GM12878 (cell line): ENCODE results near the gene PLEKHG4B. TPM values are rescaled to one million over a fixed set of nuclear protein-coding genes. Genes with fewer than 3 reads are reported as not detected.

Source experiments
- ATAC-seq: fragments of 200-7000 bp; cut with Tn5 transposase; 3 replicates; pipeline ENCODE4 v1.9.1; 2020; ENCODE audit warnings: mild to moderate bottlenecking, moderate library complexity
- BruUV-seq: library from RNA; stranded (reverse); fragments of 400-500 nt; replicated peaks from 2 replicates; lab custom pipeline; 2021; lab: Mats Ljungman, UMichigan
- CTCF ChIA-PET: fragments of 300-600 bp; sonication (Branson Sonifier 250); formaldehyde crosslinking; extraction: SDS; loops from one replicate; lab custom pipeline; 2021; ENCODE audit warnings: inconsistent platforms; lab: Yijun Ruan, JAX
- POLR2A ChIA-PET: fragments of 350-600 bp; formaldehyde crosslinking; extraction: SDS; loops from one replicate; lab custom pipeline; 2021; ENCODE audit warnings: inconsistent platforms; lab: Charles Lee
- RAD21 ChIA-PET: fragments of 300-600 bp; sonication (Branson Sonifier 250); formaldehyde crosslinking; loops from one replicate; lab custom pipeline; 2023; ENCODE audit warnings: antibody characterized with exemption; ENCODE audit not compliant: unreplicated experiment; lab: Charles Lee
- SMC1A ChIA-PET: fragments of 300-600 bp; sonication (Branson Sonifier 250); formaldehyde crosslinking; loops from one replicate; lab custom pipeline; 2023; ENCODE audit not compliant: unreplicated experiment, uncharacterized antibody; lab: Charles Lee
- DNase-seq: peaks from one replicate; pipeline ENCODE4 v3.0.0-alpha.2; 2011; ENCODE audit warnings: low read depth, low spot score
- FAIRE-seq: peaks from 3 replicates; lab custom pipeline; 2011; peaks lifted over from hg19 to GRCh38; lab: Jason Lieb, UNC
- H2AFZ ChIP-seq: 2 replicates; pipeline ENCODE4 v1.6.0; 2011; ENCODE audit warnings: low read depth, low read length, control low read depth; ENCODE audit not compliant: control insufficient read depth
- H3K27ac ChIP-seq: 2 replicates; pipeline ENCODE4 v1.5.1; 2011; ENCODE audit warnings: control low read depth; ENCODE audit not compliant: control insufficient read depth, insufficient read depth
- H3K27me3 ChIP-seq, 2 experiments: replicated peaks in 1 of 2; 2 replicates each; pipeline versions ENCODE4 v1.6.0 to v1.6.1; 2011; ENCODE audit warnings: low read length in 1 of 2; ENCODE audit not compliant: control insufficient read depth in 2 of 2, insufficient read depth in 2 of 2
- H3K36me3 ChIP-seq, 2 experiments: 2 replicates each; pipeline ENCODE4 v1.5.1; 2011; ENCODE audit warnings: low read length in 1 of 2; ENCODE audit not compliant: control insufficient read depth in 2 of 2, insufficient read depth in 2 of 2
- H3K4me1 ChIP-seq: 2 replicates; pipeline ENCODE4 v1.6.1; 2011; ENCODE audit warnings: mild to moderate bottlenecking, low read length, moderate library complexity, mixed read lengths; ENCODE audit not compliant: control insufficient read depth, insufficient read depth
- H3K4me2 ChIP-seq: 2 replicates; pipeline ENCODE4 v1.6.0; 2011; ENCODE audit warnings: control low read depth; ENCODE audit not compliant: control insufficient read depth, insufficient read depth
- H3K4me3 ChIP-seq: fragments of 200-600 bp; sonication (generic); 2 replicates; pipeline ENCODE4 v1.5.1; 2016
- H3K79me2 ChIP-seq: 2 replicates; pipeline ENCODE4 v1.6.0; 2011; ENCODE audit warnings: low read length; ENCODE audit not compliant: control insufficient read depth, insufficient read depth
- H3K9ac ChIP-seq: 2 replicates; pipeline ENCODE4 v1.8.0; 2011; ENCODE audit warnings: low read length, control low read depth, mixed read lengths; ENCODE audit not compliant: control insufficient read depth, insufficient read depth
- H3K9me3 ChIP-seq: replicated peaks from 3 replicates; pipeline ENCODE4 v1.5.1; 2011; ENCODE audit warnings: mild to moderate bottlenecking, low read length; ENCODE audit not compliant: control insufficient read depth, insufficient read depth
- H4K20me1 ChIP-seq: 2 replicates; pipeline ENCODE4 v1.6.0; 2011; ENCODE audit not compliant: control insufficient read depth, insufficient read depth
- CEBPZ ChIP-seq: fragments of 150-350 bp; IDR thresholded peaks from 2 replicates; pipeline ENCODE4 v1.6.1; 2016; ENCODE audit warnings: low read depth, low read length
- CHD2 ChIP-seq: IDR thresholded peaks from 2 replicates; pipeline ENCODE4 v1.6.1; 2011; ENCODE audit warnings: low read depth, low read length, improper control_type of control experiment, borderline replicate concordance
- EZH2 ChIP-seq: IDR thresholded peaks from 2 replicates; pipeline ENCODE4 v1.6.1; 2012; ENCODE audit warnings: low read depth, mild to moderate bottlenecking, control low read depth, inconsistent platforms, low read length, borderline replicate concordance; ENCODE audit not compliant: control insufficient read depth
- FOS ChIP-seq: IDR thresholded peaks from 3 replicates; pipeline ENCODE4 v1.6.1; 2011; ENCODE audit warnings: borderline replicate concordance; ENCODE audit not compliant: insufficient read length; ENCODE audit errors: extremely low read depth
- KLF5 ChIP-seq: fragments of 450-650 bp; IDR thresholded peaks from 2 replicates; pipeline ENCODE4 v1.6.1; 2014; ENCODE audit warnings: mild to moderate bottlenecking; ENCODE audit not compliant: partially characterized antibody
- MAX ChIP-seq: IDR thresholded peaks from 2 replicates; pipeline ENCODE4 v1.6.1; 2012; ENCODE audit warnings: low read depth, low read length, improper control_type of control experiment
- RBBP5 ChIP-seq: fragments of 200-600 bp; sonication (generic); conservative IDR thresholded peaks from 2 replicates; pipeline ENCODE4 v1.6.1; 2016
- SMAD1 ChIP-seq: fragments of 450-650 bp; IDR thresholded peaks from 2 replicates; pipeline ENCODE4 v1.6.1; 2018; ENCODE audit warnings: mild to moderate bottlenecking, low read depth; ENCODE audit not compliant: partially characterized antibody
- STAT1 ChIP-seq: fragments of 450-650 bp; conservative IDR thresholded peaks from 2 replicates; pipeline ENCODE4 v1.6.1; 2014; ENCODE audit warnings: antibody characterized with exemption, mild to moderate bottlenecking
- WGBS: methylation state at CpG from one replicate; pipeline ENCODE4 v1.1.6; 2016; ENCODE audit warnings: low lambda C conversion rate; ENCODE audit not compliant: insufficient replicate concordance, insufficient coverage; ENCODE audit errors: missing lambda C conversion rate; 5-methylcytosine and 5-hydroxymethylcytosine counted together
- in situ Hi-C: fragments of 300-500 bp; cut with MboI; formaldehyde crosslinking; loops from 9 replicates; pipeline ENCODE4 v1.14.3; 2018; ENCODE audit warnings: mixed read lengths
- intact Hi-C: fragments of 100-400 bp; cut with micrococcal nuclease; formaldehyde crosslinking; loops from one replicate; pipeline ENCODE4 v1.14.2; 2022; ENCODE audit not compliant: unreplicated experiment
- polyA plus RNA-seq, 11 experiments: library from polyadenylated mRNA; depleted of rRNA in 4 of 11; unstranded in 6 of 11; stranded (reverse) in 5 of 11; fragments of >200 nt; fragmentation: Nextera tagmentation in 4 of 11; fragmentation: Illumina TruSeq in 1 of 11; extraction: Ambion mirVana in 4 of 11; extraction: Trizol in 1 of 11; gene quantifications; 1 replicate in 1 of 11; 2 replicates in 10 of 11; pipeline versions ENCODE4 v1.2.1 to v1.2.3, GENCODE V29; 2011 to 2016; ENCODE audit warnings: inconsistent platforms in 2 of 11, missing spikeins in 2 of 11, low read depth in 1 of 11
- total RNA-seq, 4 experiments: library from RNA; depleted of rRNA in 3 of 4; stranded (reverse); fragments of >200 nt in 3 of 4; fragmentation: Illumina TruSeq in 1 of 4; extraction: Trizol in 1 of 4; gene quantifications; 2 replicates each; pipeline versions ENCODE4 v1.2.1 to v1.2.3, GENCODE V29; 2013 to 2021
- TF ChIP-seq, protein P1 (sequence below): fragments of 450-650 bp; formaldehyde crosslinking; IDR thresholded peaks from 2 replicates; pipeline ENCODE4 v1.5.0; 2022; ENCODE audit warnings: mild to moderate bottlenecking, missing genetic modification characterization
- TF ChIP-seq, protein P2 (sequence below): IDR thresholded peaks from 2 replicates; pipeline ENCODE4 v1.6.1; 2011; ENCODE audit warnings: borderline replicate concordance, low read depth, mild to moderate bottlenecking, moderate library complexity, low read length; ENCODE audit not compliant: insufficient read depth, poor library complexity, severe bottlenecking

The PLEKHG4B gene
- total and polyA plus RNA-seq, 10 of the 15 experiments (the other 5 are each of a cell fraction or from before 2014, with no cell fraction given), result under 0.01 to 0.05 (median 0.01) TPM; not detected in 6

DNA sequence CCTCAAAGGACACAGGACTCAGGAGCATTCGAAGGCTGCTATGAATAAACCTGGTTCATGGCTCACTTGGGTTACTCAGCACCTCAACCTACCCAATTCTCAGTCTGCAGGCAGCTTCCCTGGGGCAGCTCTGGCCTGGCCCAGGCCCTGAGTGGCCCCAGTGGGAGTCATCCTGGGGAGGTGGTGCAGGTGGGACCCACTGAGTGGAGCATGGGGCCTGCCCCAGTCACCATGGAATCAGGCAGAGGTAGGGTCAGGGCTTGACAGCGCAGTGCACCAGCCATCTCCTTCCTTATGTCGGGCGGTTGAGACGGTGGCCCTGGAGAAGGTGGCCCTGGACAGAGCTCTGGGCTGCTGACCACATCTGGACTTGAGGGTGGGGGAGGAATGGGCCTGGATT is 19.2 kb downstream of the PLEKHG4B start:
- no TSS peak for BruUV-seq
- WGBS, result 50% methylated on average over 5 of the region's 5 CpGs
- POLR2A ChIA-PET, result no interaction called here
- TF ChIP-seq CEBPZ (no peak), SMAD1 (no peak), RBBP5 (no peak), CHD2 (no peak), STAT1 (no peak), FOS (no peak), KLF5 (no peak), MAX (no peak), EZH2 (no peak)
- TF ChIP-seq, protein P1, sequence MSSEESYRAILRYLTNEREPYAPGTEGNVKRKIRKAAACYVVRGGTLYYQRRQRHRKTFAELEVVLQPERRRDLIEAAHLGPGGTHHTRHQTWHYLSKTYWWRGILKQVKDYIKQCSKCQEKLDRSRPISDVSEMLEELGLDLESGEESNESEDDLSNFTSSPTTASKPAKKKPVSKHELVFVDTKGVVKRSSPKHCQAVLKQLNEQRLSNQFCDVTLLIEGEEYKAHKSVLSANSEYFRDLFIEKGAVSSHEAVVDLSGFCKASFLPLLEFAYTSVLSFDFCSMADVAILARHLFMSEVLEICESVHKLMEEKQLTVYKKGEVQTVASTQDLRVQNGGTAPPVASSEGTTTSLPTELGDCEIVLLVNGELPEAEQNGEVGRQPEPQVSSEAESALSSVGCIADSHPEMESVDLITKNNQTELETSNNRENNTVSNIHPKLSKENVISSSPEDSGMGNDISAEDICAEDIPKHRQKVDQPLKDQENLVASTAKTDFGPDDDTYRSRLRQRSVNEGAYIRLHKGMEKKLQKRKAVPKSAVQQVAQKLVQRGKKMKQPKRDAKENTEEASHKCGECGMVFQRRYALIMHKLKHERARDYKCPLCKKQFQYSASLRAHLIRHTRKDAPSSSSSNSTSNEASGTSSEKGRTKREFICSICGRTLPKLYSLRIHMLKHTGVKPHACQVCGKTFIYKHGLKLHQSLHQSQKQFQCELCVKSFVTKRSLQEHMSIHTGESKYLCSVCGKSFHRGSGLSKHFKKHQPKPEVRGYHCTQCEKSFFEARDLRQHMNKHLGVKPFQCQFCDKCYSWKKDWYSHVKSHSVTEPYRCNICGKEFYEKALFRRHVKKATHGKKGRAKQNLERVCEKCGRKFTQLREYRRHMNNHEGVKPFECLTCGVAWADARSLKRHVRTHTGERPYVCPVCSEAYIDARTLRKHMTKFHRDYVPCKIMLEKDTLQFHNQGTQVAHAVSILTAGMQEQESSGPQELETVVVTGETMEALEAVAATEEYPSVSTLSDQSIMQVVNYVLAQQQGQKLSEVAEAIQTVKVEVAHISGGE (CRISPR knock-in tag), result no peak
- TF ChIP-seq, protein P2, sequence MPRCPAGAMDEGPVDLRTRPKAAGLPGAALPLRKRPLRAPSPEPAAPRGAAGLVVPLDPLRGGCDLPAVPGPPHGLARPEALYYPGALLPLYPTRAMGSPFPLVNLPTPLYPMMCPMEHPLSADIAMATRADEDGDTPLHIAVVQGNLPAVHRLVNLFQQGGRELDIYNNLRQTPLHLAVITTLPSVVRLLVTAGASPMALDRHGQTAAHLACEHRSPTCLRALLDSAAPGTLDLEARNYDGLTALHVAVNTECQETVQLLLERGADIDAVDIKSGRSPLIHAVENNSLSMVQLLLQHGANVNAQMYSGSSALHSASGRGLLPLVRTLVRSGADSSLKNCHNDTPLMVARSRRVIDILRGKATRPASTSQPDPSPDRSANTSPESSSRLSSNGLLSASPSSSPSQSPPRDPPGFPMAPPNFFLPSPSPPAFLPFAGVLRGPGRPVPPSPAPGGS, result no peak

More for the DNA sequence above, 19.2 kb downstream of the PLEKHG4B start:
- Histone ChIP-seq H3K79me2 (no peaks in the 10 kb centered on the region), H3K36me3 (no peaks in the 10 kb centered on the region), H2AFZ (no peak overlapping the region), H3K27ac (no peak overlapping the region), H3K9me3 (no peaks in the 10 kb centered on the region), H3K4me3 (no peak overlapping the region), H3K9ac (no peak overlapping the region), H3K4me1 (no peaks in the 10 kb centered on the region), H3K27me3 (no peaks in the 10 kb centered on the region), H4K20me1 (no peaks in the 10 kb centered on the region), H3K4me2 (no peak overlapping the region)
- RAD21 ChIA-PET, result no interaction called here
- intact Hi-C loops (no loop called here), in situ Hi-C loops (no loop called here)
- SMC1A ChIA-PET, result no interaction called here
- CTCF ChIA-PET, result no interaction called here
- ATAC-seq (no peak), DNase-seq (no peak), FAIRE-seq (no peak)
